ENCODE results near the gene SH3GL3.

The SH3GL3 gene

DNA sequence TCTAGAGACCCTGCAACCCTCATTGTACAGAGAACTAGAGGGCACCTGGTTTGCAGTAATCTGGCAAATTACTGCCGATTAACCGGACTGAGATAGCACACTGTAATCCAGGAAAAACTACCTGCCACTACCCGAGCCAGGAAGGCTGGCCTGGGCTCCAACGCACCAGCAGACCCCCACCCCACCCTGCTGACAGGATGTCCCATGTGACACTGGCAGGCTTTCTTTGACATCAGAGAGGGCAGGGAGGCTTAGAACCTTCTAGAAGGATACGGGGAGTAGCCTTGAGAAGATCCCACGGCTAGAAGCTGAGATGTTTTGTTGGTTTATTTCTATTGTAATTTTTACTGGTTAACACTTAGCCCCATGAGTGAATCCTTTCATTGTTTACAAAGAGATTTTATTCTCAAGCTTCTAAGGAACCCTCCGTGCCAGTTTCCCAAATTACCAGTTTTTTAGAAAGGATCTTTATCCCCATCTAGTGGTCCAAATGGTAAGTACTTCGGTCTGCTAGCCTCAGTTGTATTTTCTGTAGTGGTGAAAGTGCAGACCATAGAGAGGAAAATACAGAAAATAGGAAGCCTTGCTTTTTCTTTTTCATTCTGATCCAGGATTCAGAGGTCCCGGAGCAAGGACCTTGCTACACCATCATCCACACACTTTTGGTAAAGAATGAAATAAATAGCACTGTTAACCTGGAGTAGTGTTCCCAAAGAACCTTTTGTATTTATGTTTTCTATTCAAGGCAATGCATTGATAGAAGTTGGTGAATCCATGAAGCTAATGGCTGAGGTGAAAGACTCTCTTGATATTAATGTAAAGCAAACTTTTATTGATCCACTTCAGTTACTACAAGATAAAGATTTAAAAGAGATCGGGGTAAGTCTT lies 124.9 kb downstream of the SH3GL3 start:
- DNase-seq = no peak

- no peak for DNase-seq
Measured at GRCh38 chr15:83574345-83574744, 127.2 kb downstream of the SH3GL3 start.

DNA sequence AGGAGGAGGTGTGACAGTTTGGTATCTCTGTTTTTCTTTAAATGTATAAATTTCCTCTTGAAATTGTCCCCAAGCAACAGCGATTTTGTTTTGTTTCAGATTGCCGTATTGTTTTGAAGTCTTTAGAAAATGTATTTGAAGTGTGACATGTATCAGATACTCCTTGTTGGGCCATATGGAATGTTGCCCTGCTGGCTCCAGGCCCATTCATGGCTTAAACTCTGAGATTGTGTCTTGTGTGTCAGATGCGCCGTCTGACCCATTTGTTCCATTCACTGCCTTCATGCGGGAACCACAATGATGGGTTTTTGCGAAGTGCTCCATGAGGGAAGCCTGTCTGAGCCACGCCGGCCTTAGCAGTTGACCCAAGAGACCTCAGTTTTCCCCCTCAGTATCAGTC lies 131.6 kb downstream of the SH3GL3 start:
- no peak for DNase-seq

GRCh38 chr15:83581381-83581780 lies 134.2 kb downstream of the SH3GL3 start:
- DNase-seq = no peak

GRCh38 chr15:83582381-83582780 lies 135.2 kb downstream of the SH3GL3 start:
- DNase-seq = no peak

DNA sequence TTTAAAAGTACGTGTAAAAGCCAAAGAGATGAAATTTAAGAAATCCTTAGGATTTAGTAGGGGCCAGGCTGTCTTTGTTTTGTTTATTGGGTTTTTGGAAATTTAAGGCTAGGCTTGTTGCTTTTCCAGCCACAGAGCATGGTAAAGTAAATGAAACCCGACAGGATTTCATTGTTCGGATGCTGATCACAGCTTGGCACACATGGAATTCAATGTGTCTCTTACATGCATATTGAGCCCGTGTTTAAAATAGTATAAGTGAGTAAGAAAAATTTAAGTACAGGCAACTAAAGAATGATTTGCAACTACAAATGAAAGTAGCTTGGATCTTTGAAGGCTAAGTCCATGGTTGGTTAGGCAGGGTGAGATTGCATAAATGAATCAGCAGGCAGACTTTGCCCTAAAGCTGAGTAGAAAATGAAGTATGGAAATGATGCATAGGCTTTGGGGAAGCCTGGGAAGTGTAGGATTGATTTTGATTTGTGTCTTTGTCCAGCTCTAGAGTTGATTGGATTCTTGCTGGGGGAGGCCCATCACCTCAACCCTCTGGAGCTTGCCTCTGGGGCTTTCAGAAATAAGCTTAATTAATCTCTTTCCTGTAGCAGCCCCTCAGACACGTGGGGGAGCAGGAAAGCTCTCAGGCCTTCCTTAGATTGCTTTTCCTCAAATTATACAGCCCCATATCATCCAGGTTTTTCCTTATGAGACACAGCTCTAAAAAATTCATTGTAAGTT lies 138.6 kb downstream of the SH3GL3 start:
- DNase-seq = no peak

DNA sequence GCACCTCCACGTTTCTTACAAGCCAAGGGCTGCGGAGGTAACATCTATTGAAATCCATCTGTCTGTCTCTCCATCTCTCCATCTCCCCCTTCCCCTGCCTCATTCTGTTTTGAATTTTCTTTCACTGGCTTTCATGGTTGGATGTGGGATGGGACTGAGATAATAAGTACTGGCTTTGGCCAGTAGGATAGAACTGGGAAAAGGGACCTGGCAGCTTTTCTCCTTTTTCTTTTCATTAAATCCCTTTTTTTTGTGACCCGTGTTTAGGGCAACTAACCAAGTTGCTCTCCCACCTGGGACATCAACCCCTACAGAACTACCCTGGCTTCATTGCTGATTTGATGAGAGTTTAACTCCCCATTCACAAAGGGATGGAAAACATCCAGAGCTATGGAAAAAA lies 139.9 kb downstream of the SH3GL3 start:
- DNase-seq = no peak

- no peak for DNase-seq
Measured at GRCh38 chr15:83588441-83588840, 141.3 kb downstream of the SH3GL3 start.

GRCh38 chr15:83592370-83593040 lies 145.4 kb downstream of the SH3GL3 start:
- DNase-seq = no peak

- DNase-seq = no peak
Measured at GRCh38 chr15:83595191-83595590, 148.1 kb downstream of the SH3GL3 start.

GRCh38 chr15:83598031-83598430 lies 150.9 kb downstream of the SH3GL3 start:
- no peak for DNase-seq

DNA sequence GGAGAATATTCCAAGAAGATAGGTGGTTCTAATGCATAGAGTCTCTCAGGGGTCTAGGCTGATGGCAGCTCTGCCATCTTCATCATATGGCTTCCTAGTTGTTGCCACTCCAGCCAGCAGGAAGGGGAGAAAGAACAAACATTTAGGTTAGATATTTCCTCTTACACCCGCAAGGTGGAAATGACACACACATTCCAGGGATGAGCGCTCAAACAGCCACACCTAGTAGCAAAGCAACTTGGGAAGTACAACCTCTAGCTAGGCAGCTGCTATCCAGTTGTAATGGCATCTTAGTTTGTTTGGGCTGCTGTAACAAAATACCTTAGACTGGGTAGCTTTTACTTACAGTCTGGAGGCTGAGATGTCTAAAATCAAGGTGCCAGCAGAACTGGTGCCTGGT lies 154.9 kb downstream of the SH3GL3 start:
- no peak for DNase-seq

GRCh38 chr15:83604549-83604948 lies 157.4 kb downstream of the SH3GL3 start:
- no peak for DNase-seq

- no peak for DNase-seq
Measured at GRCh38 chr15:83605111-83605945, 158.2 kb downstream of the SH3GL3 start.

- DNase-seq = no peak
Measured at GRCh38 chr15:83610132-83610531, 163.0 kb downstream of the SH3GL3 start.

- no peak for DNase-seq
Measured at GRCh38 chr15:83610901-83611685, 164.0 kb downstream of the SH3GL3 start.

- no peak for DNase-seq
Measured at GRCh38 chr15:83612226-83612625, 165.1 kb downstream of the SH3GL3 start.

GRCh38 chr15:83612898-83613635 lies 165.9 kb downstream of the SH3GL3 start:
- no peak for DNase-seq

DNA sequence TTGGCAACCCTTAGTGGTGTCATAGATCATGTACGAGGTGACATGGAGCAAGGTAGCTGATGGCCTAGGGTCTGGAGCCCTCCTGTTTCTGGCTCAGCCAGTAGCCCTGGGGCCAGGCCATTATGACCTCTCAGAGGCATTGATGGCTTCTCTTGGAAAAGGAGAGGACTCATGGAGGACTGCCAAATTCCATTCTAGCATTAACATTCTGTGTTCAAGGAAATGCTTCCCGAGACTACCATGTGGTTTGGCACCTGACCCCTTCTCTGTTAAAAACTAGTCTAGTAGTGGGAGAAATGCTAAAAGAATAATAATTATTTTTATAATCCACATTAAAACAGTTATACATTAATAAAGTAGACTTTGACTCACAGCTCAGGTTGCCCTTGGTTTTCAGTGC lies 166.6 kb downstream of the SH3GL3 start:
- no peak for DNase-seq

- DNase-seq = no peak
Measured at GRCh38 chr15:83616840-83617239, 169.7 kb downstream of the SH3GL3 start.

GRCh38 chr15:83626171-83626802 lies 179.1 kb downstream of the SH3GL3 start:
- DNase-seq = no peak

All from NCI-H1694 (cell line).